Astrocyte of the spinal cord (primary cell): Measurements from ENCODE around the gene LRRC23.
"Not testable (repeated sequence)": the region's sequence is repeated elsewhere in the genome, so short reads cannot be mapped to it uniquely, and the experiment has no call there.

Experiments used
- DNase-seq: peaks from one replicate; pipeline ENCODE4 v3.0.0; 2011; ENCODE audit warnings: low read depth, low spot score
- H3K4me3 ChIP-seq: 2 replicates; pipeline ENCODE4 v1.5.1; 2011; ENCODE audit warnings: low read depth, mild to moderate bottlenecking, low read length, moderate library complexity
- in situ Hi-C: cut with HindIII; loops from 2 replicates; pipeline ENCODE4 v1.10.0; 2017; ENCODE audit warnings: low sequenced_read_pairs
- TF ChIP-seq, protein P1 (sequence below): IDR thresholded peaks from 2 replicates; pipeline ENCODE4 v1.5.1; 2012; ENCODE audit warnings: low read depth, mild to moderate bottlenecking, low read length, inconsistent platforms

LRRC23 gene

DNA sequence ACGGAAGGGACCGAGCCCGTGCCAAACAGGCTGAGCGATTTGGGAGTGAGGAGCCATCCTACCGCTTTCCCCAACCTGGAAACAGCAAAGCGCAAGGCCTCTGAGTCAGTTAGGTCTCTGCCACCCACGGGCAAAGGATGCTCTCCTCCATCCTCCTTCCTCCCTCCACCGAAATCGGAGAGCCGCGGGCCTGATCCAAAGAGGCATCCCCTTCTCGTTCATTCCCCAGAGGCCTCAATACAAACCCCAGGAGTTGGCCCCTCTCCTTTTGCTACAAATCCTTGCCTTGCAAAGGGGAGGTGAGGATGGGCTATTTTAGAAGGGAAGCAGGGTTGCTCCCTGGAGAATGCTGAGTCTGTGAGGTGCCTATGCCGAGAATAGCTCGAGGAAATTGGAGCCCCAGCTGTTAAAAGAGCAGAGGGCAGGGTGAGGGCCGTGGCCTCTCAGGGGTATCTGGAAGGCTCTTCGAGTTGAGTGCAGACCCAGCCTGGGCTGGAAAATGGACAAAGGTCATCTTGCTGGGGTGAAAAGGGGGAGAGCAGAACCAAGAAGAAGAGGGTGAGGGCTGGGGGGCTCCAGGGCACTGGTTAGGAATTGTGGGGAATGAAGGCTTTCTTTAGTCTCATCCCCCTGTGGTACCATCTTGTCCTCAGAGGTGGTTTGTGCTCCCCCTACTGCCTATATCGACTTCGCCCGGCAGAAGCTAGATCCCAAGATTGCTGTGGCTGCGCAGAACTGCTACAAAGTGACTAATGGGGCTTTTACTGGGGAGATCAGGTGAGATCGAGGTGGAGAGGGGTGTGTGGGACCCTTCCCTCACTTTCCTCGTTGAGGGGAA is 36.2 kb upstream of the LRRC23 start:
- TF ChIP-seq, protein P1, sequence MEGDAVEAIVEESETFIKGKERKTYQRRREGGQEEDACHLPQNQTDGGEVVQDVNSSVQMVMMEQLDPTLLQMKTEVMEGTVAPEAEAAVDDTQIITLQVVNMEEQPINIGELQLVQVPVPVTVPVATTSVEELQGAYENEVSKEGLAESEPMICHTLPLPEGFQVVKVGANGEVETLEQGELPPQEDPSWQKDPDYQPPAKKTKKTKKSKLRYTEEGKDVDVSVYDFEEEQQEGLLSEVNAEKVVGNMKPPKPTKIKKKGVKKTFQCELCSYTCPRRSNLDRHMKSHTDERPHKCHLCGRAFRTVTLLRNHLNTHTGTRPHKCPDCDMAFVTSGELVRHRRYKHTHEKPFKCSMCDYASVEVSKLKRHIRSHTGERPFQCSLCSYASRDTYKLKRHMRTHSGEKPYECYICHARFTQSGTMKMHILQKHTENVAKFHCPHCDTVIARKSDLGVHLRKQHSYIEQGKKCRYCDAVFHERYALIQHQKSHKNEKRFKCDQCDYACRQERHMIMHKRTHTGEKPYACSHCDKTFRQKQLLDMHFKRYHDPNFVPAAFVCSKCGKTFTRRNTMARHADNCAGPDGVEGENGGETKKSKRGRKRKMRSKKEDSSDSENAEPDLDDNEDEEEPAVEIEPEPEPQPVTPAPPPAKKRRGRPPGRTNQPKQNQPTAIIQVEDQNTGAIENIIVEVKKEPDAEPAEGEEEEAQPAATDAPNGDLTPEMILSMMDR, result peak; percentile 31
- peak overlapping the region; percentile 65 for H3K4me3 ChIP-seq
- in situ Hi-C loops, result no loop called here
- peak; percentile 26 for DNase-seq

GRCh38 chr12:6869049-6870021 is 35.3 kb upstream of the LRRC23 start:
- in situ Hi-C loops, result no loop called here
- TF ChIP-seq, protein P1, result peak; percentile 90
- H3K4me3 ChIP-seq, result peak overlapping the region; percentile 65
- DNase-seq, result peak; percentile 73

GRCh38 chr12:6870304-6870703 is 34.3 kb upstream of the LRRC23 start:
- H3K4me3 ChIP-seq, in situ Hi-C loops, DNase-seq: not testable (repeated sequence)

DNA sequence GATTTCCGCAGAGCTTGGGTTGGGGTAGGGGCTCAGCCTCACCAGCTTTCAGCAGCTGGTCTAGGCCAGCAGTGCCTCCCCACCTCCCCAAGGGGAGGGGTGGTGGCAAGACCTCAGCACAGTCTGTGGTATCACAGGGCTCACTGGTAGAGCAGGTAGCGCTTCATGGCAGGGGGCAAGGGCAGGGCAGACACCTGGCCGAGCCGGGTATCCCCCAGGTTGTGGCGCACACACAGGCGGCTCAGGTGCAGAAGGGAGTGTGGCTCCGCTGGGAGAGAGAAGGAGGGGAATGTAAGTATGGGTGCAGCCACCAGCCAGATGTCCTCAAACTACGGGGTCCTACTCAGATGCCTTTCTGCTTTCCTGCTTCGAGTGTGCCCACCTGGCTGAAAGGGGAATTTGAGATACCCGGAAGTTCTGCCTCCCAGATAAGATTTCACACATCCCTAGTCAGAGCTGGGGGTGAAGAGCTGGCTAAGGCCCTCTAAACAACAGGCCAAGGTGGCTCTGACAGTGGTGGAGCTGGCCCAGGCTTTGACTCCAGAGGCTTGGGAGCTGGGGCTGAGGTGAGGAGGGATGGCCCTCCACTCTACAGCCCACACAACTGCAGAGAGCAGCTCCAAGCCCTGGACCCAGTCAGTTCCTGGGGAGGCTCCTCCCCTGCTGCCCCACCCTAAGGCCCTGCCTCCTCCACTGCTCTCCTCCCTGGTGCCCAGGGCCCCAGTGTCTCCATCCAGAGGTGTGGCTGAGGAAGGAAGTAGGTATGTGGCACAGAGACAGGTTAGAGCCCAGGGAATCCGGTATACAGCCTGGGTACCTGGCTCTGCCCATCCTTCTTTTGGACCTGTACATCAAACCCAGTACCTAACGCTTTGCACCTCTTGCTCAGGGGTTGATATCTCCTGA is 33.3 kb upstream of the LRRC23 start:
- TF ChIP-seq, protein P1, result no peak
- peak overlapping the region; percentile 63 for H3K4me3 ChIP-seq
- DNase-seq, result peak; percentile 5
- in situ Hi-C loops, result no loop called here

DNA sequence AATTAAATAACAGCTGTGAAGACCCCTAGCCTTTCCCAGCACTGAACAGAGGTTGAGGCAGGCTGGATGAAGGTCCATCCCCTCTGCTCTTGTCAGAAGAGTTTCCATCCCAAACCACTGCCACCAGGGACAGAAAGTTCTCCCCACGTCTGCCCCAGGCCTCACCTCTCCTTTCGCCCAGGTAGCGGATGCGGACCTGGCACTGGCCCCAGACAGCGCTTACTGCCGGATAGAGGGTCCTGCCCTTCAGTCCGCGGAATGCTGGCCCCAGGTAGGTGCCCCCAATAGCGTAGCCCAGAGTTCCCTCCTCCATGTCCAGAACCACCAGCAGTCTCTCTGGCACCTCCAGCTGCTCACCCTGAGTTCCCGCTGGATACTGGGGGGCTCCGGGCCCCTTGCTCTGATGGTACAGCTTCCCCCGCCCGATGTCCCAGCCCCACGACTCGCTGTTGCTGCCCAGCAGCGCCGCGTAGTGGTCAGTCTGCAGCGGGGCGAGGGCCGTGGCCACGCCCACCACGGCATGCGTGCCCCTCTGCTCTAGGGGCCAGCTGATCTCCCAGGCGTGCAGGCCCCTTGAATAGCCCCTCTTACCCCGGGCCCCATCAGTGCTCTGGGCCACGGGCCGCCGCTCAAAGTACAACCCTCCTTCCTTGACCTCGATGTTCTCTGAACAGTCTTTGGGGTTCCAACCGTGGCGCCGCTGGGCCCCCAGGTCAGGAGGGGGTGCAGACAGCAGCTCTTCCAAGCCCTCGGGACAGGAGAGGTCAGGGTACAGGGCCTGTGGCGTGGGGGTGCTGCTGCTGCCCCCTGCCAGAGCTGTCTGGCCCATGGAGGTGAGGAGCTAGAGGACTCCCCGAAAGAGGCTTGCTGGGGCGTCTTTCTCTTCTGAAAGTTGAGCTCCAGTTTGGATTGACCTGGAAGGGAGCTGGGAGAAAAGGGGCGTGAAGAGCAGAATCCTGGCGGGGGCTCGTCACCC is 32.3 kb upstream of the LRRC23 start:
- TF ChIP-seq, protein P1, result peak; percentile 99
- peak overlapping the region; percentile 63 for H3K4me3 ChIP-seq
- in situ Hi-C loops, result no loop called here
- peak; percentile 72 for DNase-seq
